ENCODE data around the gene UPP2. TPM values are rescaled to one million over a fixed set of nuclear protein-coding genes. Genes with fewer than 3 reads are reported as not detected.

Gene UPP2
- total RNA-seq, 2 experiments from 2014 or later: not detected

- Mint-ChIP-seq H3K4me3 (no peak overlapping the region), H3K27ac (no peak overlapping the region), H3K4me1 (no peaks in the 10 kb centered on the region), H3K36me3 (no peaks in the 10 kb centered on the region), H3K9me3 (no peaks in the 10 kb centered on the region), H3K27me3 (peaks cover 3% of the 10 kb centered on the region)
- no peak for DNase-seq
- no peak for ATAC-seq (ENCODE audit: low read depth)
- POLR2A ChIA-PET: no interaction called here
These were observed 36.6 kb downstream of the UPP2 start for GRCh38 chr2:158138255-158138654.

GRCh38 chr2:158140201-158140600 lies 38.5 kb downstream of the UPP2 start:
- no peak for ATAC-seq (ENCODE audit: low read depth)
- POLR2A ChIA-PET: no interaction called here

GRCh38 chr2:158142165-158142564 lies 40.5 kb downstream of the UPP2 start:
- Mint-ChIP-seq H3K4me3 (no peak overlapping the region), H3K27ac (no peak overlapping the region), H3K4me1 (no peaks in the 10 kb centered on the region), H3K9me3 (peaks cover 2% of the 10 kb centered on the region), H3K27me3 (peaks cover 4% of the 10 kb centered on the region), H3K36me3 (no peaks in the 10 kb centered on the region)
- DNase-seq (no peak), ATAC-seq (ENCODE audit: low read depth) (no peak)
- POLR2A ChIA-PET: no interaction called here

More at GRCh38 chr2:158140201-158140600, 38.5 kb downstream of the UPP2 start:
- DNase-seq: no peak
- H3K36me3 Mint-ChIP-seq: no peaks in the 10 kb centered on the region
- H3K4me1 Mint-ChIP-seq: no peaks in the 10 kb centered on the region
- H3K27ac Mint-ChIP-seq: no peak overlapping the region
- peaks cover under 1% of the 10 kb centered on the region for H3K9me3 Mint-ChIP-seq
- peaks cover 3% of the 10 kb centered on the region for H3K27me3 Mint-ChIP-seq
- H3K4me3 Mint-ChIP-seq: no peak overlapping the region

- ATAC-seq (ENCODE audit: low read depth): no peak
- Mint-ChIP-seq H3K27me3 (peaks cover 7% of the 10 kb centered on the region), H3K36me3 (no peaks in the 10 kb centered on the region), H3K4me1 (no peaks in the 10 kb centered on the region), H3K4me3 (no peak overlapping the region), H3K27ac (no peak overlapping the region), H3K9me3 (peaks cover 4% of the 10 kb centered on the region)
- POLR2A ChIA-PET: no interaction called here
- DNase-seq: no peak
These were observed 41.1 kb downstream of the UPP2 start for GRCh38 chr2:158142568-158143332.

GRCh38 chr2:158143703-158144360 lies 42.2 kb downstream of the UPP2 start:
- Mint-ChIP-seq H3K4me1 (no peaks in the 10 kb centered on the region), H3K9me3 (peaks cover 4% of the 10 kb centered on the region), H3K27me3 (peaks cover 7% of the 10 kb centered on the region), H3K36me3 (no peaks in the 10 kb centered on the region), H3K4me3 (no peak overlapping the region), H3K27ac (no peak overlapping the region)
- ATAC-seq (ENCODE audit: low read depth): no peak
- DNase-seq: no peak
- POLR2A ChIA-PET: no interaction called here

- no peaks in the 10 kb centered on the region for H3K36me3 Mint-ChIP-seq
- ATAC-seq (ENCODE audit: low read depth) (no peak), DNase-seq (no peak)
- no peaks in the 10 kb centered on the region for H3K4me1 Mint-ChIP-seq
- no peak overlapping the region for H3K4me3 Mint-ChIP-seq
- no peak overlapping the region for H3K27ac Mint-ChIP-seq
- H3K9me3 Mint-ChIP-seq: peaks cover 4% of the 10 kb centered on the region
- peaks cover 7% of the 10 kb centered on the region for H3K27me3 Mint-ChIP-seq
- POLR2A ChIA-PET: no interaction called here
These were observed 43.4 kb downstream of the UPP2 start for GRCh38 chr2:158144914-158145625.

GRCh38 chr2:158153270-158154015 lies 51.8 kb downstream of the UPP2 start:
- H3K36me3 Mint-ChIP-seq: no peaks in the 10 kb centered on the region
- no peak overlapping the region for H3K27ac Mint-ChIP-seq
- H3K4me3 Mint-ChIP-seq: no peak overlapping the region
- no peaks in the 10 kb centered on the region for H3K9me3 Mint-ChIP-seq
- DNase-seq: no peak
- ATAC-seq (ENCODE audit: low read depth): no peak
- H3K4me1 Mint-ChIP-seq: no peaks in the 10 kb centered on the region
- POLR2A ChIA-PET: no interaction called here
- peaks cover 2% of the 10 kb centered on the region for H3K27me3 Mint-ChIP-seq

- Mint-ChIP-seq H3K9me3 (no peaks in the 10 kb centered on the region), H3K4me3 (no peak overlapping the region), H3K27me3 (peaks cover 2% of the 10 kb centered on the region), H3K4me1 (no peaks in the 10 kb centered on the region), H3K36me3 (no peaks in the 10 kb centered on the region), H3K27ac (no peak overlapping the region)
- DNase-seq: no peak
- no peak for ATAC-seq (ENCODE audit: low read depth)
- POLR2A ChIA-PET: no interaction called here
These were observed 52.9 kb downstream of the UPP2 start for GRCh38 chr2:158154596-158154995.

- ATAC-seq (ENCODE audit: low read depth) (no peak), DNase-seq (no peak)
- H3K9me3 Mint-ChIP-seq: no peaks in the 10 kb centered on the region
- no peak overlapping the region for H3K4me3 Mint-ChIP-seq
- no peaks in the 10 kb centered on the region for H3K4me1 Mint-ChIP-seq
- no peak overlapping the region for H3K27ac Mint-ChIP-seq
- no peaks in the 10 kb centered on the region for H3K36me3 Mint-ChIP-seq
- peaks cover 9% of the 10 kb centered on the region for H3K27me3 Mint-ChIP-seq
- POLR2A ChIA-PET: no interaction called here
These were observed 71.0 kb downstream of the UPP2 start for GRCh38 chr2:158172719-158173118.

- Mint-ChIP-seq H3K4me1 (no peaks in the 10 kb centered on the region), H3K27me3 (peaks cover 14% of the 10 kb centered on the region), H3K4me3 (no peak overlapping the region), H3K36me3 (no peaks in the 10 kb centered on the region), H3K9me3 (no peaks in the 10 kb centered on the region), H3K27ac (no peak overlapping the region)
- ATAC-seq (ENCODE audit: low read depth): no peak
- POLR2A ChIA-PET: no interaction called here
- DNase-seq: no peak
These were observed 72.8 kb downstream of the UPP2 start for GRCh38 chr2:158174495-158174894.

- no peak for ATAC-seq (ENCODE audit: low read depth)
- DNase-seq: no peak
- no peak overlapping the region for H3K4me3 Mint-ChIP-seq
- H3K27me3 Mint-ChIP-seq: peaks cover 15% of the 10 kb centered on the region
- H3K9me3 Mint-ChIP-seq: no peaks in the 10 kb centered on the region
- H3K4me1 Mint-ChIP-seq: no peaks in the 10 kb centered on the region
- POLR2A ChIA-PET: no interaction called here
- H3K27ac Mint-ChIP-seq: no peak overlapping the region
- H3K36me3 Mint-ChIP-seq: no peaks in the 10 kb centered on the region
These were observed 73.3 kb downstream of the UPP2 start for GRCh38 chr2:158174956-158175355.

GRCh38 chr2:158178646-158179045 lies 77.0 kb downstream of the UPP2 start:
- no peak for DNase-seq
- POLR2A ChIA-PET: no interaction called here
- H3K4me1 Mint-ChIP-seq: no peaks in the 10 kb centered on the region
- H3K36me3 Mint-ChIP-seq: no peaks in the 10 kb centered on the region
- no peak for ATAC-seq (ENCODE audit: low read depth)
- no peaks in the 10 kb centered on the region for H3K9me3 Mint-ChIP-seq
- peaks cover 26% of the 10 kb centered on the region for H3K27me3 Mint-ChIP-seq
- no peak overlapping the region for H3K4me3 Mint-ChIP-seq
- no peak overlapping the region for H3K27ac Mint-ChIP-seq

- no peak for ATAC-seq (ENCODE audit: low read depth)
- Mint-ChIP-seq H3K4me1 (no peaks in the 10 kb centered on the region), H3K27me3 (peaks cover 23% of the 10 kb centered on the region), H3K4me3 (no peak overlapping the region), H3K36me3 (no peaks in the 10 kb centered on the region), H3K9me3 (no peaks in the 10 kb centered on the region), H3K27ac (no peak overlapping the region)
- POLR2A ChIA-PET: no interaction called here
- no peak for DNase-seq
These were observed 78.0 kb downstream of the UPP2 start for GRCh38 chr2:158179660-158180059.

Measured in activated naive CD8-positive, alpha-beta T cell treated with anti-CD3 and anti-CD28 coated beads, Interleukin-2, amount 10 ng/mL, durations not matched to agents 7 days and 5 days (primary cell).